GM21515 (cell line): ENCODE measurements around the gene BORCS5.

Experiments used
- ATAC-seq: cut with Tn5 transposase; IDR thresholded peaks from one replicate; pipeline ENCODE4 v1.9.1; 2021; ENCODE audit not compliant: unreplicated experiment

The BORCS5 gene

GRCh38 chr12:12428961-12429657 lies 72.2 kb downstream of the BORCS5 start:
- no peak for ATAC-seq

- no peak for ATAC-seq
Observed at GRCh38 chr12:12432364-12432763, 75.5 kb downstream of the BORCS5 start.

GRCh38 chr12:12433203-12433731 lies 76.4 kb downstream of the BORCS5 start:
- ATAC-seq: no peak

GRCh38 chr12:12436831-12437345 lies 80.0 kb downstream of the BORCS5 start:
- no peak for ATAC-seq

- ATAC-seq: no peak
Observed at GRCh38 chr12:12439636-12440035, 82.8 kb downstream of the BORCS5 start.

GRCh38 chr12:12440784-12441428 lies 84.0 kb downstream of the BORCS5 start:
- no peak for ATAC-seq

GRCh38 chr12:12441429-12441807 lies 84.5 kb downstream of the BORCS5 start:
- no peak for ATAC-seq

- no peak for ATAC-seq
Observed at GRCh38 chr12:12441843-12442461, 85.1 kb downstream of the BORCS5 start.

GRCh38 chr12:12442548-12443071 lies 85.7 kb downstream of the BORCS5 start:
- ATAC-seq: no peak

- ATAC-seq: no peak
Observed at GRCh38 chr12:12443431-12443878, 86.6 kb downstream of the BORCS5 start.

GRCh38 chr12:12445165-12445881 lies 88.4 kb downstream of the BORCS5 start:
- ATAC-seq: no peak

- no peak for ATAC-seq
Observed at GRCh38 chr12:12445882-12446181, 89.0 kb downstream of the BORCS5 start.

GRCh38 chr12:12446786-12447185 lies 89.9 kb downstream of the BORCS5 start:
- no peak for ATAC-seq

GRCh38 chr12:12447236-12447635 lies 90.4 kb downstream of the BORCS5 start:
- no peak for ATAC-seq

GRCh38 chr12:12447837-12448236 lies 91.0 kb downstream of the BORCS5 start:
- no peak for ATAC-seq

- no peak for ATAC-seq
Observed at GRCh38 chr12:12449533-12450025, 92.7 kb downstream of the BORCS5 start.

GRCh38 chr12:12450043-12450471 lies 93.2 kb downstream of the BORCS5 start:
- ATAC-seq: no peak

GRCh38 chr12:12451098-12451497 lies 94.2 kb downstream of the BORCS5 start:
- ATAC-seq: no peak

- ATAC-seq: no peak
Observed at GRCh38 chr12:12452326-12452902, 95.5 kb downstream of the BORCS5 start.

GRCh38 chr12:12453635-12454034 lies 96.8 kb downstream of the BORCS5 start:
- ATAC-seq: no peak
